BJ (cell line): ENCODE measurements around the gene GGCX. TPM values are rescaled to one million over a fixed set of nuclear protein-coding genes. Genes with fewer than 3 reads are reported as not detected.

Experiments used
- CTCF ChIA-PET: fragments of 350-600 bp; formaldehyde crosslinking; extraction: SDS; loops from one replicate; lab custom pipeline; 2021; ENCODE audit warnings: antibody characterized with exemption, inconsistent platforms; lab: Yijun Ruan, JAX
- POLR2A ChIA-PET: fragments of 300-600 bp; sonication (Branson Sonifier 250); formaldehyde crosslinking; extraction: SDS; loops from one replicate; lab custom pipeline; 2021; ENCODE audit warnings: antibody characterized with exemption; lab: Charles Lee
- DNase-seq: peaks from one replicate; pipeline ENCODE4 v3.0.0-alpha.2; 2011; ENCODE audit warnings: low read depth
- H3K27me3 ChIP-seq: 2 replicates; pipeline ENCODE4 v1.6.0; 2011; ENCODE audit warnings: low read length; ENCODE audit not compliant: control insufficient read depth, insufficient read depth
- H3K36me3 ChIP-seq: 2 replicates; pipeline ENCODE4 v1.5.1; 2011; ENCODE audit warnings: low read length; ENCODE audit not compliant: control insufficient read depth, insufficient read depth
- H3K4me3 ChIP-seq: 2 replicates; pipeline ENCODE4 v1.5.1; 2011; ENCODE audit warnings: low read depth, mild to moderate bottlenecking, control low read depth, low read length
- CTCF ChIP-seq: IDR thresholded peaks from 2 replicates; pipeline ENCODE4 v1.5.1; 2011; ENCODE audit warnings: low read depth, mild to moderate bottlenecking, control low read depth, inconsistent platforms, low read length, moderate library complexity; ENCODE audit not compliant: insufficient read depth
- polyA minus RNA-seq: library from RNA; depleted of rRNA, polyadenylated mRNA; stranded (reverse); fragments of >200 nt; gene quantifications from 2 replicates; pipeline ENCODE4 v1.2.3, GENCODE V29; 2011; rRNA and poly(A)+ RNA removed
- polyA plus RNA-seq: library from polyadenylated mRNA; depleted of rRNA; stranded (reverse); fragments of >200 nt; gene quantifications from 2 replicates; pipeline ENCODE4 v1.2.3, GENCODE V29; 2011; rRNA removed

The GGCX gene
- polyA plus RNA-seq: 44.4 and 45.9 TPM in 2 replicates
- 49.4 and 63.1 TPM in 2 replicates for polyA minus RNA-seq

- no peak for TF ChIP-seq CTCF
- Histone ChIP-seq H3K4me3 (peak within 1 kb of the TSS; percentile 85), H3K36me3 (peaks cover 3% of the 10 kb centered on the region; the same call in 1 of the 2 replicates), H3K27me3 (no peaks in the 10 kb centered on the region)
- POLR2A ChIA-PET: interaction anchor here (0.6 kb wide), 1 partner anchor 50 kb away, joined by 3 read pairs; the partner anchor contains the start of gene C2orf68
- CTCF ChIA-PET: interaction anchor here (1.3 to 5.2 kb wide), 3 partner anchors 11 to 141 kb away, joined by 3 to 37 read pairs (median 30); partner anchors contain the start of gene SH2D6
- peak; percentile 60 for DNase-seq
Observed at GRCh38 chr2:85561280-85562212, at the start of gene GGCX. Gene GGCX, minus strand, starts transcription at chr2:85561493. Its CDS starts 65 bp downstream, at chr2:85561428.

- TF ChIP-seq CTCF: no peak
- ChIA-PET POLR2A (interaction anchor here (0.7 kb wide), 1 partner anchor 50 kb away, joined by 3 read pairs; no protein-coding TSS in a partner anchor), CTCF (interaction anchor here (1.2 to 1.7 kb wide), 2 partner anchors 186 to 188 kb away, joined by 3 to 4 read pairs; no protein-coding TSS in a partner anchor)
- Histone ChIP-seq H3K27me3 (no peaks in the 10 kb centered on the region), H3K4me3 (no peak overlapping the region), H3K36me3 (peaks cover 9% of the 10 kb centered on the region; the same call in 1 of the 2 replicates)
- DNase-seq: no peak
Observed at GRCh38 chr2:85607268-85608215, 46.2 kb upstream of the GGCX start.

GRCh38 chr2:85606116-85606455 is 44.8 kb upstream of the GGCX start:
- TF ChIP-seq CTCF: no peak
- Histone ChIP-seq H3K4me3 (no peak overlapping the region), H3K36me3 (peaks cover 9% of the 10 kb centered on the region; the same call in 1 of the 2 replicates), H3K27me3 (no peaks in the 10 kb centered on the region)
- POLR2A ChIA-PET: no interaction called here
- CTCF ChIA-PET: interaction anchor here (0.6 to 1.7 kb wide), 5 partner anchors 29 to 210 kb away, joined by 3 to 4 read pairs (median 3); no protein-coding TSS in a partner anchor
- no peak for DNase-seq

GRCh38 chr2:85605406-85606115 is 44.3 kb upstream of the GGCX start:
- Histone ChIP-seq H3K27me3 (no peaks in the 10 kb centered on the region), H3K36me3 (peaks cover 9% of the 10 kb centered on the region), H3K4me3 (no peak overlapping the region)
- no peak for TF ChIP-seq CTCF
- ChIA-PET CTCF (interaction anchor here (0.6 to 1.1 kb wide), 4 partner anchors 17 to 185 kb away, joined by 3 to 4 read pairs (median 4); no protein-coding TSS in a partner anchor), POLR2A (interaction anchor here (2.2 kb wide), 1 partner anchor 10 kb away, joined by 8 read pairs; the partner anchor contains the start of gene RNF181)
- no peak for DNase-seq
